OCI-LY7 (cell line): Measurements from ENCODE around the gene NCAM2. TPM values are rescaled to one million over a fixed set of nuclear protein-coding genes. Genes with fewer than 3 reads are reported as not detected.

Experiments used
- BruUV-seq: library from RNA; stranded (reverse); fragments of 400-500 nt; replicated peaks from 2 replicates; lab custom pipeline; 2021; lab: Mats Ljungman, UMichigan
- CTCF ChIA-PET: fragments of 300-600 bp; sonication (Branson Sonifier 250); formaldehyde crosslinking; loops from one replicate; lab custom pipeline; 2022; ENCODE audit warnings: antibody characterized with exemption; ENCODE audit not compliant: unreplicated experiment; lab: Charles Lee
- POLR2A ChIA-PET: fragments of 300-600 bp; sonication (Branson Sonifier 250); formaldehyde crosslinking; loops from one replicate; lab custom pipeline; 2022; ENCODE audit warnings: antibody characterized with exemption; lab: Charles Lee
- DNase-seq: peaks from one replicate; pipeline ENCODE4 v3.0.0-alpha.2; 2015; ENCODE audit warnings: low spot score
- H2AFZ ChIP-seq: fragments of 200-600 bp; sonication (generic), shearing (Covaris generic); 2 replicates; pipeline ENCODE4 v1.6.1; 2014; ENCODE audit warnings: mild to moderate bottlenecking, antibody characterized with exemption, low read length, moderate library complexity
- H3K27ac ChIP-seq: fragments of 200-600 bp; sonication (generic); 2 replicates; pipeline ENCODE4 v1.5.1; 2014; ENCODE audit warnings: mixed run types, low read depth, mild to moderate bottlenecking, moderate library complexity, low read length, inconsistent platforms; ENCODE audit not compliant: poor library complexity, severe bottlenecking
- H3K36me3 ChIP-seq: fragments of 200-600 bp; sonication (generic); 2 replicates; pipeline ENCODE4 v1.6.1; 2014; ENCODE audit warnings: mild to moderate bottlenecking, antibody characterized with exemption, low read length, moderate library complexity, mixed read lengths; ENCODE audit not compliant: insufficient read depth
- H3K4me1 ChIP-seq: fragments of 200-600 bp; sonication (generic); 2 replicates; pipeline ENCODE4 v1.5.1; 2014; ENCODE audit warnings: mild to moderate bottlenecking, low read length; ENCODE audit not compliant: insufficient read depth, poor library complexity, severe bottlenecking
- H3K4me2 ChIP-seq: fragments of 200-600 bp; sonication (generic); 2 replicates; pipeline ENCODE4 v1.6.1; 2014; ENCODE audit warnings: mild to moderate bottlenecking, low read length
- H3K4me3 ChIP-seq: fragments of 200-600 bp; sonication (generic); 2 replicates; pipeline ENCODE4 v1.5.1; 2014; ENCODE audit warnings: mild to moderate bottlenecking, low read depth, low read length; ENCODE audit not compliant: poor library complexity, severe bottlenecking
- H3K79me2 ChIP-seq: fragments of 200-600 bp; sonication (generic); 2 replicates; pipeline ENCODE4 v1.6.1; 2016; ENCODE audit warnings: low read depth, mild to moderate bottlenecking, low read length, moderate library complexity, mixed read lengths; ENCODE audit not compliant: insufficient read depth
- H3K9me2 ChIP-seq: fragments of 200-600 bp; sonication (generic); 2 replicates; pipeline ENCODE4 v1.6.1; 2016; ENCODE audit warnings: mild to moderate bottlenecking, low read length, mixed read lengths; ENCODE audit not compliant: insufficient read depth
- H3K9me3 ChIP-seq: fragments of 200-600 bp; sonication (generic); 2 replicates; pipeline ENCODE4 v1.6.1; 2014; ENCODE audit warnings: mild to moderate bottlenecking, mixed run types, low read length, mixed read lengths
- H4K20me1 ChIP-seq: fragments of 200-600 bp; sonication (generic); 2 replicates; pipeline ENCODE4 v1.6.1; 2014; ENCODE audit warnings: mild to moderate bottlenecking, antibody characterized with exemption, low read length, moderate library complexity, mixed read lengths; ENCODE audit not compliant: insufficient read depth
- EZH2phosphoT487 ChIP-seq: fragments of 200-600 bp; sonication (generic); IDR thresholded peaks from 2 replicates; pipeline ENCODE4 v1.6.1; 2018; ENCODE audit warnings: low read depth, borderline replicate concordance, mild to moderate bottlenecking, mixed run types, antibody characterized with exemption, low read length, moderate library complexity, mixed read lengths
- intact Hi-C: fragments of 100-400 bp; cut with micrococcal nuclease; formaldehyde crosslinking; loops from one replicate; pipeline ENCODE4 v1.10.0; 2022; ENCODE audit not compliant: unreplicated experiment
- total RNA-seq, 2 experiments: library from RNA; depleted of rRNA in 1 of 2; stranded (reverse); fragments of >200 nt in 1 of 2; shearing (Covaris generic) in 1 of 2; gene quantifications; 2 replicates each; pipeline ENCODE4 v1.2.3, GENCODE V29; 2014 to 2022
- TF ChIP-seq, protein P1 (sequence below): fragments of 200-600 bp; sonication (generic); conservative IDR thresholded peaks from 2 replicates; pipeline ENCODE4 v1.5.1; 2014; ENCODE audit warnings: mild to moderate bottlenecking, antibody characterized with exemption, low read length, moderate library complexity, mixed read lengths

NCAM2 gene
- total RNA-seq, 2 experiments from 2014 or later: not detected

- H3K27ac ChIP-seq: no peak overlapping the region
- no TSS peak for BruUV-seq
- intact Hi-C loops: no loop called here
Observed at GRCh38 chr21:20971296-20971921, 26.8 kb upstream of the NCAM2 start.

DNA sequence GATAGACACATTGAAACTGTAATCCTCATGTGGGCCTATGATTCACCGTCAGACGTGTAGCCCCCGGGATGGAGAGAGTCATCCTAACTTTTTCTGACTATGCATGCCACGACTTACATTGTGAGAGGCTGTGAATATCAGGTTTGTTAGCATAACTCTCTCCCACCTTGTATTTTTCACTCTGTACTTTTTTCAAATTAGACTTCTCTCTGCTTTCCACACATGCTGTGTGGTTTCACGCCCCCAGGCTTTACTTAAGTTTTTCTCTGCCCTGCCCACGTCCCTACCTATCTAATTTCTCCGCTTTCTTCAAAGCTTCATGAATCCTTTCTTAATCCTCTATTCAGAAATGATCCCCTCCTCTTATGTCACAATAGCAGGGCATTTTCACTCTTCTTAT lies 3.4 kb upstream of the NCAM2 start:
- no TSS peak for BruUV-seq
- intact Hi-C loops: no loop called here
- POLR2A ChIA-PET: no interaction called here

More at GRCh38 chr21:20971296-20971921, 26.8 kb upstream of the NCAM2 start:
- no peak overlapping the region for H2AFZ ChIP-seq
- POLR2A ChIA-PET: interaction anchor here (0.5 to 1.3 kb wide), 4 partner anchors 14 to 1975 kb away, joined by 3 read pairs; no protein-coding TSS in a partner anchor
- TF ChIP-seq EZH2phosphoT487: no peak
- TF ChIP-seq, protein P1, sequence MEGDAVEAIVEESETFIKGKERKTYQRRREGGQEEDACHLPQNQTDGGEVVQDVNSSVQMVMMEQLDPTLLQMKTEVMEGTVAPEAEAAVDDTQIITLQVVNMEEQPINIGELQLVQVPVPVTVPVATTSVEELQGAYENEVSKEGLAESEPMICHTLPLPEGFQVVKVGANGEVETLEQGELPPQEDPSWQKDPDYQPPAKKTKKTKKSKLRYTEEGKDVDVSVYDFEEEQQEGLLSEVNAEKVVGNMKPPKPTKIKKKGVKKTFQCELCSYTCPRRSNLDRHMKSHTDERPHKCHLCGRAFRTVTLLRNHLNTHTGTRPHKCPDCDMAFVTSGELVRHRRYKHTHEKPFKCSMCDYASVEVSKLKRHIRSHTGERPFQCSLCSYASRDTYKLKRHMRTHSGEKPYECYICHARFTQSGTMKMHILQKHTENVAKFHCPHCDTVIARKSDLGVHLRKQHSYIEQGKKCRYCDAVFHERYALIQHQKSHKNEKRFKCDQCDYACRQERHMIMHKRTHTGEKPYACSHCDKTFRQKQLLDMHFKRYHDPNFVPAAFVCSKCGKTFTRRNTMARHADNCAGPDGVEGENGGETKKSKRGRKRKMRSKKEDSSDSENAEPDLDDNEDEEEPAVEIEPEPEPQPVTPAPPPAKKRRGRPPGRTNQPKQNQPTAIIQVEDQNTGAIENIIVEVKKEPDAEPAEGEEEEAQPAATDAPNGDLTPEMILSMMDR: peak; percentile 53
- CTCF ChIA-PET: no interaction called here
- no peaks in the 10 kb centered on the region for H3K36me3 ChIP-seq
- no peaks in the 10 kb centered on the region for H3K79me2 ChIP-seq
- no peaks in the 10 kb centered on the region for H3K4me1 ChIP-seq
- DNase-seq: peak; percentile 2
- H3K9me2 ChIP-seq: no peaks in the 10 kb centered on the region
- peaks cover 35% of the 10 kb centered on the region; the same call in 1 of the 2 replicates for H3K9me3 ChIP-seq
- H3K4me2 ChIP-seq: no peak overlapping the region
- no peak overlapping the region for H3K4me3 ChIP-seq
- H4K20me1 ChIP-seq: no peaks in the 10 kb centered on the region

More for the DNA sequence above, 3.4 kb upstream of the NCAM2 start:
- TF ChIP-seq, protein P1: no peak
- no peak for TF ChIP-seq EZH2phosphoT487
- no peak overlapping the region for H3K4me3 ChIP-seq
- DNase-seq: no peak
- no peak overlapping the region for H3K27ac ChIP-seq
- H3K79me2 ChIP-seq: no peaks in the 10 kb centered on the region
- H2AFZ ChIP-seq: no peak overlapping the region
- H4K20me1 ChIP-seq: no peaks in the 10 kb centered on the region
- no peaks in the 10 kb centered on the region for H3K4me1 ChIP-seq
- H3K9me3 ChIP-seq: no peaks in the 10 kb centered on the region; the same call in 1 of the 2 replicates
- no peaks in the 10 kb centered on the region for H3K9me2 ChIP-seq
- CTCF ChIA-PET: no interaction called here
- no peaks in the 10 kb centered on the region for H3K36me3 ChIP-seq
- no peak overlapping the region for H3K4me2 ChIP-seq
